GM13977 (cell line): ENCODE measurements around the gene CFAP91.

ENCODE experiments used
- DNase-seq: peaks from one replicate; pipeline ENCODE4 v3.0.0; 2012; ENCODE audit warnings: low spot score
- in situ Hi-C: fragments of 300-500 bp; cut with MboI; formaldehyde crosslinking; loops from one replicate; pipeline ENCODE4 v1.12.0; 2022; ENCODE audit warnings: low sequenced_read_pairs, low pct_unique_long_range_greater_than_20kb, mixed read lengths, inconsistent platforms; ENCODE audit not compliant: unreplicated experiment
- TF ChIP-seq, protein P1 (sequence below): IDR thresholded peaks from 2 replicates; pipeline ENCODE4 v1.5.1; 2012; ENCODE audit warnings: mild to moderate bottlenecking, control low read depth; ENCODE audit not compliant: insufficient read depth; ENCODE audit errors: extremely low read depth, missing control alignments

The CFAP91 gene

DNA sequence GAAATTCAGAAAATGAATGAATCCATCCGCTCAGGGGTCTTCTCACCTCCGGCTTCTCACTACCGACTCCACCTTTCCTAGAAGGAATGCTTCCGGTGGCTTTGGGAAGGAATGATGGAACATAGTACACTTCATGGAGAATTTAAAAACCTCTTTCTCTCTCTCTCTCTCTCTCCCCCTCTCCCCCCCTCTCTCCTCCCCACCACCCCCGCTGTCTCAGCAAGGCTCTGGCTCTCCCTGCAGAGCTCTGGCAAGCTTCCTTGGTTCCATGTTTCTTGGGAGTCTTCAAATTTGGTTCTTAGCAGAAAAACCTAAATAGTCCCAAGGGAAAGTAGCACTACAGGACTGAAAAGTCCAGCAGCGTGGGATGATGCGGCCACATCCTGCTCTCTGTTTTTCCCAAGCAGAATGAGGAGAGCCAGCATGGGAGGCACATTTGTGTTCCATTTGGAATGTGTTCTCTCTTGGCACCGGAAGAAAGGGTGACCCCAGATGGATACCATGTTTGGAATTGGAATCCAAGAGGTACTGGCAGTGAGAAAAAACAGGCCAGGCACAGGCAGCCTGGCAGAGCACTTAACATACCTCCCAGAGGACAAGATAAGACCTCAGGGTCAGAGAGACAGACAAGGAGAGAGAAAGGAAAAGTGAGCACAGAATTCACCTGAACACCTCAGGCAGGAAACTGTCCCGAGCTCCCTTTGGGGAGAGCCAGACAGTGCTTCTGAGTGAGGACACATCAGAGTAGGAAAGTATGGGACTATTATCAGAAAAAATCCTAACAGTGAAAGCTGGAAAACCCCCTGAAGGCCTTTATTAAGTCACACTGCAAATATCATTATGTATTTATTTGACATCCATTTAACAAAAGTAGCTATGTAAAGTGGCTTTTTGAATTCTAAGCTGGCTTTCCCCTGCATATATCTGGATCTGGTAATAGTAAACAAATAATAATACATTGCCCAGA lies 42.1 kb upstream of the CFAP91 start, which contains the start of gene POPDC2:
POPDC2 (minus strand) TSS at position 116 of the 967 bp plus-strand sequence. CDS start 166 bp downstream, outside the sequence.
- DNase-seq = no peak
- in situ Hi-C loops = no loop called here
- TF ChIP-seq, protein P1, sequence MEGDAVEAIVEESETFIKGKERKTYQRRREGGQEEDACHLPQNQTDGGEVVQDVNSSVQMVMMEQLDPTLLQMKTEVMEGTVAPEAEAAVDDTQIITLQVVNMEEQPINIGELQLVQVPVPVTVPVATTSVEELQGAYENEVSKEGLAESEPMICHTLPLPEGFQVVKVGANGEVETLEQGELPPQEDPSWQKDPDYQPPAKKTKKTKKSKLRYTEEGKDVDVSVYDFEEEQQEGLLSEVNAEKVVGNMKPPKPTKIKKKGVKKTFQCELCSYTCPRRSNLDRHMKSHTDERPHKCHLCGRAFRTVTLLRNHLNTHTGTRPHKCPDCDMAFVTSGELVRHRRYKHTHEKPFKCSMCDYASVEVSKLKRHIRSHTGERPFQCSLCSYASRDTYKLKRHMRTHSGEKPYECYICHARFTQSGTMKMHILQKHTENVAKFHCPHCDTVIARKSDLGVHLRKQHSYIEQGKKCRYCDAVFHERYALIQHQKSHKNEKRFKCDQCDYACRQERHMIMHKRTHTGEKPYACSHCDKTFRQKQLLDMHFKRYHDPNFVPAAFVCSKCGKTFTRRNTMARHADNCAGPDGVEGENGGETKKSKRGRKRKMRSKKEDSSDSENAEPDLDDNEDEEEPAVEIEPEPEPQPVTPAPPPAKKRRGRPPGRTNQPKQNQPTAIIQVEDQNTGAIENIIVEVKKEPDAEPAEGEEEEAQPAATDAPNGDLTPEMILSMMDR = no peak

GRCh38 chr3:119662604-119663373 lies 40.0 kb upstream of the CFAP91 start:
- no peak for DNase-seq
- in situ Hi-C loops = no loop called here
- TF ChIP-seq, protein P1 = no peak

DNA sequence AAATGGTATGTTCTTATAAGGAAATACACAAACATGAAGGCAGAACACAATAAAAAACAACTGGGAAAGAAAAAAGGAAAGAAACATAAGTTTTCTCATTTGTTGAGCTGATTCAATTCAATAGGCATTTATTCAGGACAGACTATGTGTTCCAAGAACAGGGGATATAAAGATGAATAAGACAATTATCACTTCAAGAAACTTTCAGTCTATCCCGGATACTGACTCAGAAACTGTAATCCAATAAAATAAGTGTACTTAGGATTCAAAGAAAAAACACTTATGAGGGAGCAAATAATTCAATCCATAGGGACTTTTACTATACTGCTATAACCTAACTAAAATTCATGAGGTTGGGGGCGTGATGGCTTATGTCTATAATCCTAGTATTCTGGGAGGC lies 38.9 kb upstream of the CFAP91 start:
- in situ Hi-C loops = no loop called here
- TF ChIP-seq, protein P1 = no peak
- no peak for DNase-seq

DNA sequence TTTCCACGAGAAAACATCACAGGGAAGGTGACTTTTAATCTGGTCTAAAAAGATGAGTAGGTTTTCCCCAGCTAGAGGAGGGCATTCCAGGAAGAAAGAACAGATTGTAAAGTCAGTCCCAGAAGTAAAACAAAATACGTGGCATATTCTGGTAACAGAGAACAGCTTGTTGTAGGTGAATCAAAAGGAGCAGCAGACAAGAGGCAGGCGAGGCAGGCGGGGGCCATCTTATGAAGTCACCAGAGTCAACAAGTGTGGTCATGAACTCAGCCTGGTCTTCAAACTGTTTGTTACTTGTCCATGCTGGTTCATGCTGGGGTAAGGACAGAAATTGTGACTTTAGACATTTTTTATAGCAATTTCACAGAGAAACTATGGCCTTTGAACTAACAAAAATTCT lies 38.5 kb upstream of the CFAP91 start:
- DNase-seq = no peak
- TF ChIP-seq, protein P1 = no peak
- in situ Hi-C loops = no loop called here

- no peak for DNase-seq
- in situ Hi-C loops = no loop called here
Measured at GRCh38 chr3:119664850-119665379, 37.9 kb upstream of the CFAP91 start.

More at GRCh38 chr3:119664850-119665379, 37.9 kb upstream of the CFAP91 start:
- TF ChIP-seq, protein P1 = no peak
